ENCODE measurements around the gene ANKRD33.

DNA sequence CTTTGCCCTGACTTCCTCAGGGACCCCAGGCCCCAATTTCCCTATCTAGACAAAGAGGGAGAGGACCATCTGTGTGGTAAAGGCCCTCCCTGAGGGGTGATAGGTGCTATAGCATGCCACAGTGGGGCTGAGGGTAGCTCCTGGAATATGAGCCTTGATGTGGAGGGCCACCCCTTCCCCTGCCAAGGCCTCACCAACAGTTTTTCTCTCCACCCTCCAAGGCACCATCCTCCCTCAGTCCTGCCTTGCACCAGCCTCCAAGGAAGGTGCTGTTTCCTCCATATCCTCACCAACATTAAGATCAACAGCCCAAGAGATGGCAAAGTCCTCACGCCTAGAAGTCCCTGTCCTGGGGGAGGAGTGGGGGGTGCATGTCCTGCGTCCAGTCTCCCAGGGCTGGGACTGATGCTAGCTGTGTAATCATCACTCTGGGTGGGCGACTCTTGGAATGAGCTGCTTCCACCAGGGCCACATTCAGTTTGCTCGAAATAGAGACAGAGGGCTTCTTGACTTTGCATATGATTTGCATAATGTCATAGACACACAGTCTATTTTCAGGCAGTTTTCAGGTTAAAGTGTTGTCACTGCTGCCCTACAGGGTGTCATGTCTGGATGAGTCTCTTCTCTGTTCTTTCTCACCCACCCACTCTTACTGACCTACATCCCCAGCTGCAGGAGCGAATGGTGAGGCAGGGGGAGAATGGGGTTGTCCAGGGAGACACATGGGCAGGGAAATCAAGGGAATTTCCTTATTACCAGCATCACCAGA lies 36.8 kb downstream of the ANKRD33 start:
- TF ChIP-seq, protein P1, sequence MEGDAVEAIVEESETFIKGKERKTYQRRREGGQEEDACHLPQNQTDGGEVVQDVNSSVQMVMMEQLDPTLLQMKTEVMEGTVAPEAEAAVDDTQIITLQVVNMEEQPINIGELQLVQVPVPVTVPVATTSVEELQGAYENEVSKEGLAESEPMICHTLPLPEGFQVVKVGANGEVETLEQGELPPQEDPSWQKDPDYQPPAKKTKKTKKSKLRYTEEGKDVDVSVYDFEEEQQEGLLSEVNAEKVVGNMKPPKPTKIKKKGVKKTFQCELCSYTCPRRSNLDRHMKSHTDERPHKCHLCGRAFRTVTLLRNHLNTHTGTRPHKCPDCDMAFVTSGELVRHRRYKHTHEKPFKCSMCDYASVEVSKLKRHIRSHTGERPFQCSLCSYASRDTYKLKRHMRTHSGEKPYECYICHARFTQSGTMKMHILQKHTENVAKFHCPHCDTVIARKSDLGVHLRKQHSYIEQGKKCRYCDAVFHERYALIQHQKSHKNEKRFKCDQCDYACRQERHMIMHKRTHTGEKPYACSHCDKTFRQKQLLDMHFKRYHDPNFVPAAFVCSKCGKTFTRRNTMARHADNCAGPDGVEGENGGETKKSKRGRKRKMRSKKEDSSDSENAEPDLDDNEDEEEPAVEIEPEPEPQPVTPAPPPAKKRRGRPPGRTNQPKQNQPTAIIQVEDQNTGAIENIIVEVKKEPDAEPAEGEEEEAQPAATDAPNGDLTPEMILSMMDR (IDR thresholded peaks at IDR 0.05), result no peak
- TF ChIP-seq POLR2A (IDR thresholded peaks at IDR 0.05), result no peak

Measured in esophagus squamous epithelium (tissue), 4 donors.